H9 (cell line): ENCODE measurements around the gene RAB24. TPM values are rescaled to one million over a fixed set of nuclear protein-coding genes. Genes with fewer than 3 reads are reported as not detected.

Experiments
- DNase-seq: peaks from one replicate; pipeline ENCODE4 v3.0.0-alpha.2; 2017
- H2AFZ ChIP-seq: one replicate; pipeline ENCODE4 v1.6.1; 2013; ENCODE audit warnings: mild to moderate bottlenecking, low read length, control low read depth, moderate library complexity
- H2AK5ac ChIP-seq: 2 replicates; pipeline ENCODE4 v1.6.1; 2013; ENCODE audit warnings: low read length, control low read depth, mixed read lengths; ENCODE audit not compliant: insufficient read length
- H2BK120ac ChIP-seq: one replicate; pipeline ENCODE4 v1.6.1; 2013; ENCODE audit warnings: low read depth, mild to moderate bottlenecking, low read length, control low read depth, inconsistent platforms; ENCODE audit not compliant: poor library complexity, severe bottlenecking
- H2BK12ac ChIP-seq: 2 replicates; pipeline ENCODE4 v1.6.1; 2013; ENCODE audit warnings: low read length, control low read depth, mixed read lengths, low read depth; ENCODE audit not compliant: insufficient read length
- H2BK15ac ChIP-seq: 2 replicates; pipeline ENCODE4 v1.6.1; 2013; ENCODE audit warnings: low read depth, low read length, control low read depth
- H2BK20ac ChIP-seq: one replicate; pipeline ENCODE4 v1.6.1; 2013; ENCODE audit warnings: low read depth, mild to moderate bottlenecking, low read length, control low read depth, inconsistent platforms; ENCODE audit not compliant: poor library complexity, severe bottlenecking
- H2BK5ac ChIP-seq: 2 replicates; pipeline ENCODE4 v1.6.1; 2013; ENCODE audit warnings: low read length, control low read depth, mixed read lengths; ENCODE audit not compliant: insufficient read length
- H3K14ac ChIP-seq: 2 replicates; pipeline ENCODE4 v1.6.1; 2013; ENCODE audit warnings: low read length, control low read depth; ENCODE audit not compliant: insufficient read depth
- H3K18ac ChIP-seq: 2 replicates; pipeline ENCODE4 v1.6.1; 2013; ENCODE audit warnings: low read depth, mild to moderate bottlenecking, mixed read lengths, low read length, control low read depth; ENCODE audit not compliant: insufficient read length
- H3K23ac ChIP-seq: 2 replicates; pipeline ENCODE4 v1.6.1; 2013; ENCODE audit warnings: low read length, control low read depth, mixed read lengths, low read depth; ENCODE audit not compliant: insufficient read length
- H3K23me2 ChIP-seq: 2 replicates; pipeline ENCODE4 v1.6.1; 2013; ENCODE audit warnings: low read depth, mild to moderate bottlenecking, mixed read lengths, low read length, control low read depth; ENCODE audit not compliant: insufficient read length, poor library complexity, severe bottlenecking
- H3K27ac ChIP-seq: 2 replicates; pipeline ENCODE4 v1.5.1; 2013; ENCODE audit warnings: low read length, control low read depth, mixed read lengths, low read depth; ENCODE audit not compliant: insufficient read length
- H3K27me3 ChIP-seq: 2 replicates; pipeline ENCODE4 v1.6.1; 2013; ENCODE audit warnings: low read length, control low read depth, inconsistent platforms; ENCODE audit not compliant: insufficient read depth
- H3K4ac ChIP-seq: 2 replicates; pipeline ENCODE4 v1.6.1; 2013; ENCODE audit warnings: low read depth, mild to moderate bottlenecking, control low read depth, inconsistent platforms, low read length, moderate library complexity
- H3K4me1 ChIP-seq: 2 replicates; pipeline ENCODE4 v1.6.1; 2013; ENCODE audit warnings: low read length, control low read depth, inconsistent platforms; ENCODE audit not compliant: insufficient read depth
- H3K4me2 ChIP-seq: 2 replicates; pipeline ENCODE4 v1.6.1; 2013; ENCODE audit warnings: low read length, control low read depth, mixed read lengths; ENCODE audit not compliant: insufficient read length, insufficient read depth
- H3K56ac ChIP-seq: 2 replicates; pipeline ENCODE4 v1.6.1; 2013; ENCODE audit warnings: low read depth, mild to moderate bottlenecking, mixed read lengths, low read length, control low read depth; ENCODE audit not compliant: insufficient read length
- H3K79me1 ChIP-seq: 2 replicates; pipeline ENCODE4 v1.6.1; 2013; ENCODE audit warnings: low read depth, mild to moderate bottlenecking, moderate library complexity, low read length, control low read depth, inconsistent platforms; ENCODE audit not compliant: insufficient read depth, poor library complexity, severe bottlenecking
- H3K79me2 ChIP-seq: 2 replicates; pipeline ENCODE4 v1.6.1; 2013; ENCODE audit warnings: low read length, control low read depth, inconsistent platforms; ENCODE audit not compliant: insufficient read depth
- H3K9ac ChIP-seq: 2 replicates; pipeline ENCODE4 v1.6.1; 2013; ENCODE audit warnings: low read length, control low read depth, mixed read lengths; ENCODE audit not compliant: insufficient read length; ENCODE audit errors: extremely low read depth
- H3K9me3 ChIP-seq: one replicate; pipeline ENCODE4 v1.6.1; 2013; ENCODE audit warnings: low read depth, low read length, inconsistent platforms; ENCODE audit not compliant: control insufficient read depth
- H3T11ph ChIP-seq: one replicate; pipeline ENCODE4 v1.6.1; 2013; ENCODE audit warnings: mild to moderate bottlenecking, low read length, control low read depth, inconsistent platforms
- H4K20me1 ChIP-seq: one replicate; pipeline ENCODE4 v1.6.1; 2013; ENCODE audit not compliant: control insufficient read depth, insufficient read length, insufficient read depth
- H4K5ac ChIP-seq: 2 replicates; pipeline ENCODE4 v1.6.1; 2013; ENCODE audit warnings: low read depth, mild to moderate bottlenecking, mixed read lengths, low read length, control low read depth; ENCODE audit not compliant: insufficient read length
- H4K8ac ChIP-seq: replicated peaks from 2 replicates; pipeline ENCODE4 v1.6.1; 2013; ENCODE audit warnings: low read length, control low read depth, mixed read lengths, low read depth; ENCODE audit not compliant: insufficient read length
- H4K91ac ChIP-seq: 2 replicates; pipeline ENCODE4 v1.6.1; 2013; ENCODE audit warnings: low read depth, mild to moderate bottlenecking, moderate library complexity, mixed read lengths, low read length, control low read depth; ENCODE audit not compliant: insufficient read length
- H3K27ac Mint-ChIP-seq, 3 experiments: 2 replicates in 2 of 3; 3 replicates in 1 of 3; pipeline ENCODE4 v1.8.0; 2020 to 2021; ENCODE audit warnings: mixed read lengths in 3 of 3, mild to moderate bottlenecking in 1 of 3, moderate library complexity in 1 of 3
- H3K27me3 Mint-ChIP-seq: 2 replicates; pipeline ENCODE4 v1.8.0; 2021; ENCODE audit warnings: low read depth, mild to moderate bottlenecking, moderate library complexity, mixed read lengths
- H3K36me3 Mint-ChIP-seq, 3 experiments: 2 replicates in 2 of 3; 3 replicates in 1 of 3; pipeline ENCODE4 v1.8.0; 2020 to 2021; ENCODE audit warnings: low read depth in 3 of 3, mixed read lengths in 3 of 3; ENCODE audit not compliant: insufficient read depth in 1 of 3
- H3K4me1 Mint-ChIP-seq, 2 experiments: 2 replicates each; pipeline ENCODE4 v1.8.0; 2020; ENCODE audit warnings: mixed read lengths in 2 of 2
- H3K4me3 Mint-ChIP-seq, 2 experiments: 2 replicates in 1 of 2; 3 replicates in 1 of 2; pipeline ENCODE4 v1.8.0; 2020 to 2021; ENCODE audit warnings: mild to moderate bottlenecking in 2 of 2, mixed read lengths in 2 of 2, moderate library complexity in 1 of 2
- H3K9me3 Mint-ChIP-seq, 2 experiments: 2 replicates in 1 of 2; 3 replicates in 1 of 2; pipeline ENCODE4 v1.8.0; 2020; ENCODE audit warnings: mild to moderate bottlenecking in 2 of 2, mixed read lengths in 2 of 2, moderate library complexity in 1 of 2
- CTCF ChIP-seq: fragments of 200-600 bp; sonication (generic); conservative IDR thresholded peaks from 3 replicates; pipeline ENCODE4 v1.8.0; 2021; ENCODE audit warnings: antibody characterized with exemption, mild to moderate bottlenecking
- WGBS: extraction: QIAGEN DNeasy Blood & Tissue Kit; methylation state at CpG from one replicate; pipeline ENCODE4 v1.1.7; 2013; ENCODE audit warnings: missing lambda C conversion rate, low lambda C conversion rate, mixed read lengths; ENCODE audit not compliant: insufficient read length; ENCODE audit errors: extremely low coverage; 5-methylcytosine and 5-hydroxymethylcytosine counted together
- total RNA-seq: library from RNA; stranded (reverse); gene quantifications from 2 replicates; pipeline ENCODE4 v1.2.1, GENCODE V29; 2021

The RAB24 gene
- total RNA-seq, 1 experiment from 2014 or later = 17.6 TPM

- Histone ChIP-seq H4K20me1 (peaks cover 5% of the 10 kb centered on the region), H3K14ac (no peak overlapping the region), H3K9me3 (no peaks in the 10 kb centered on the region), H3K27me3 (no peaks in the 10 kb centered on the region), H2BK5ac (no peak overlapping the region), H3T11ph (no peak overlapping the region), H3K9ac (no peak overlapping the region), H2BK15ac (no peak overlapping the region), H3K18ac (no peak overlapping the region), H2BK20ac (no peak overlapping the region), H2BK120ac (no peak overlapping the region), H4K8ac (no peak overlapping the region), H2BK12ac (no peak overlapping the region), H3K4ac (no peak overlapping the region), H3K4me1 (no peaks in the 10 kb centered on the region), H3K79me2 (peaks cover 9% of the 10 kb centered on the region; the same call in 1 of the 2 replicates), H3K4me2 (no peak overlapping the region), H3K23ac (no peak overlapping the region), H2AFZ (no peak overlapping the region), H3K27ac (no peak overlapping the region), H3K56ac (no peak overlapping the region), H3K23me2 (peaks cover 22% of the 10 kb centered on the region), H4K5ac (no peak overlapping the region), H4K91ac (no peak overlapping the region), H3K79me1 (no peaks in the 10 kb centered on the region), H2AK5ac (no peak overlapping the region)
- no peak for TF ChIP-seq CTCF
- no peaks in the 10 kb centered on the region; the same call in 1 of the 2 replicates for H3K27me3 Mint-ChIP-seq
- peaks cover 24 to 33% (median 31%) of the 10 kb centered on the region in 3 experiments for H3K36me3 Mint-ChIP-seq
- H3K9me3 Mint-ChIP-seq = no peaks in the 10 kb centered on the region
- no peak overlapping the region for H3K4me3 Mint-ChIP-seq
- H3K27ac Mint-ChIP-seq = no peak overlapping the region
- WGBS = no CpG with 5 or more reads among the region's 43 CpGs
- no peak for DNase-seq
- peaks cover 20 to 26% of the 10 kb centered on the region in 2 experiments for H3K4me1 Mint-ChIP-seq
Measured at GRCh38 chr5:177307544-177308363, 4.2 kb upstream of the RAB24 start.
